Kasumi-1 (cell line): ENCODE results near the gene SERTAD2.
A peak's percentile ranks its signal among the peaks of the same experiment; 100 is the strongest.

Experiments used
- DNase-seq, 2 experiments: peaks; one replicate each; lab custom pipeline; 2025; lab: John Stamatoyannopoulos, UW

SERTAD2 gene

DNA sequence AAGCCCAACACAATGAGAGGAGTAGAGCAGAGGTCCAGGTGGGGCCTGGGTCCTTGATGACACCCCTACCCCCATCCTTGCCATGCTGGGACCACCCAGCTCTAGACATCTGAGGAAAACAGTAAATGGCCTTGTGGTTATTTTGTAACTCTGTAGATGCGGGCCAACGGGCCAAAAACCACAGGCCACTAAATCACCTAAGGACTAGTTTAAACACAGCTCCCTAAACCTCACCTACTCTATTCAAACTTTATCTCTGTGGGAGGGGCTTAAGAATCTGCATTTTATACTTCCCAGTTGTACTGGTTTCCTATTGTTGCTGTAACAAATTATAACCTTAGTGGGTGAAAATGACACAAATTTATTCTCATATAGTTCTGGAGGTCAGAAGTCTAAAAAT, 19.0 kb upstream of the SERTAD2 start:
- no peak for DNase-seq

DNA sequence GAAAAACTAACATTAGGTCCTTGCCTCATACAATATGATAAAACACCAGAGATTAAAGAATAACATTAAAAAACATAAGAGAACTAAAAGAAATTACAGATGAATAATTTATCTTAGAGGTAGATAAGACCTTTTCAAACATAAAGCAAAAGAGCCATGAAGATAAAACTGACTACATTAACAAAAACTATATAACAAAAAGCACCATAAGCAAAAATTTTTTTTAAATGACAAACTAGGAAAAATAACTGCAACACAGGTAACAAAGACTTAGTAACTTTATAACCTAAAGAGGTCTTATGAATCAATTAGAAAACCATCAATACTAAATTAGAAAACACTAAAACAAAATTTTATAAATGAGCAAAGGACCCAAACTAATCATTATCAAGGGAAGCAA, 16.3 kb upstream of the SERTAD2 start:
- no peak for DNase-seq

DNA sequence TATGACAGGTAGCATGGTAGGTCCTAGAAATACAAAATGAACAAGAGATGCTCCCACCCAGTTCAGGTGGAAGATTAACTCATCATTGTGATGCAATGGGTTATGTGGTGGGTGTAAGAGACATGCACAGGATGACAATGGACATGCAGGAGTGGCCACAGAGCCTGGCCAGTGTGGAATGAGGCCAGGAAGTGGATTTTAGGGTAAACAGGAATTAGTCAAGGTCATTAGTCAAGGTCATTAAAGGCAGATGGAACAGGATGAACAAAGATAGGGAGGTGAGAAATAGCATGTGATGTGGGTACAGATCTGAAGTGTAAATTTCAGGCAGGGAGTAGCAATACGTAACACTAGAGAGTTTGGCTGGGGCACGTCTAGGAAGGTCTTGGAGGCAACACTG, 15.6 kb upstream of the SERTAD2 start:
- no peak for DNase-seq

- DNase-seq: no peak
Observed at GRCh38 chr2:64668542-64668941, 14.8 kb upstream of the SERTAD2 start.

DNA sequence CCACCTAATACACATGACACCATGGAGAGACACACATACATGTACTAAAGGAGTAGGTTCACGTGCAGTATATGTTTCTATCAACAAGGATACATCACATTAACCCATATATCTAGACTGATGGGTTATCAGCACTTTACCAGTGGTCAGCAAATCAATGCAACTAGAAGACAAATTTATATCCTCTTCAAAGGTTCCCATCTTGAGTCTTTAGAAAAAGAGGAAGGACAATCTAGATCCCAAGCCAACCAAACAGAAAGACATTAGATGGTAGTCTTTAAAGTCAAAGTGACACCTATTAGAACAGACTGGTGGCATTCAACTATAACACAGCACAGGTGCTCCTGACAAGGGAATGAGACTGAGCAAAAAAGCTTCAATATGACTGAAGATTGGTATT, 13.8 kb upstream of the SERTAD2 start:
- DNase-seq: peak; percentile 29 to 31

DNA sequence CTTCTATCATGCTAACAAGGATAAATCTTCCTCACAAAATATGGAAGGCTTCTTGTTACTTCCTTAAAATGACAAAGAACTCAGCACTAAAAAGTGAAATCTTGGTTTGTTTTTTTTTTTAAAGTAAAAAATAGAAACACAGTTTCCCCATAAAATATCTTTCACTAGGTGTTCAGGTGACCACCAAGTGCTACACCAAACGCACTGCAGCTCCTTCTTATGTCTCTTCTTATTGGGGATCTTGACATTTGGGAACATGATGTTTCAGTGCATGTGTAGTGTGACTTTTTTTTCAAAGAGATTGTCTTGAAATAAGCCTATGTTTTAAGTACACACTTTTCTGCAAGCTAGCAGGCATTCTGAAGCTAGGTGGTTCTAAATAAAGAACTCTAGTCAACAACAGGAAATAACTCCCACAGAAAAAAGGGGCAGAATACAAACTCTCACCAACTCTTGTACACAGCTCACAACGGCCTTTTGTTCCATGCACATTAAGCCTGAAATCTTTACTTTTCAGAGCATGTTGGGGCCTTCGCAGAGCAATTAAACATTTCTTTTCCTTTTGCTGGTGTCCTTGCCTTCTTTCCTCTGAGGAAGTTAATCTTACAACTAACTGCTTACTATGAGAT, 13.2 kb upstream of the SERTAD2 start:
- DNase-seq: peak in 1 of 2 experiments; percentile 11

GRCh38 chr2:64665709-64666108, 12.0 kb upstream of the SERTAD2 start:
- DNase-seq: no peak

GRCh38 chr2:64663402-64663801, 9.7 kb upstream of the SERTAD2 start:
- no peak for DNase-seq

DNA sequence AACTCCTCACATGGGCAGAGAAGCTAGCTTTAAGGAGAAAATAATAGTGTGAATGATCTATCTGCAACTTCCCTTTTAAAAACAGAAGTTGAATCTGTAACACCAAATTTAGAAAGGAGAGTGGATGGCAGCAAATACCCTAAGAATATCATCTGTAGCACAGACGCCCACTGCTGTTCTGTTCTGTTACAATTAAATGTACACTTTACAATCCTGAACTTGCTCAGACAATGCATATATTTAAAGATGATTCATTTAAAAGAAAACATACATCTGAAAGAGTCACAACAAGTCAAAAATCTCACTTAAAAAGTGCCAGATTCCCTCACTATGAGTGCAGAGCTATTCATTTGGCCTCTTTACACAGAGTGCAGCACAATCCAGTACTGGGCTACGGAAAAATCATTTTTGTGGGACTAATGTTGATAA, 8.0 kb upstream of the SERTAD2 start:
- DNase-seq: peak; percentile 76 to 84

DNA sequence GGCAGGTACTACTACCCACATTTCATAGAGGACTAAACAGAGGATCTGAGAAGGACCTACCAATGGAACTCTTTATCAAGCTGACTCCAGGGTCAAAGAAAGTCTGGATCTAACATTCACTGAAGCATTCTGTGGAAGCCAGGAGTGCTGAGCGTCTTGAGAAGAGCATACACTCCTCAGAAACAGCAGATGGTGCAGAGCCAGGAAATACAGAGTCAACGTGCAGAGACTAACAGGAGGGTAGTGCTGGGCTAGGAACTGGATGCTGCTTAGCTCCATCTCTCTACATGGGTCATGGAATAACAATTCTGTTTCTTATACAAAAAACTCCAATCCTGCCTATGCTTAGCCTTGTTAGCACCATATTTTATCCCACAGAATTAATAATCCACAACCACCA, 5.5 kb upstream of the SERTAD2 start:
- no peak for DNase-seq

- DNase-seq: no peak
Observed at GRCh38 chr2:64658269-64658668, 4.6 kb upstream of the SERTAD2 start.

DNA sequence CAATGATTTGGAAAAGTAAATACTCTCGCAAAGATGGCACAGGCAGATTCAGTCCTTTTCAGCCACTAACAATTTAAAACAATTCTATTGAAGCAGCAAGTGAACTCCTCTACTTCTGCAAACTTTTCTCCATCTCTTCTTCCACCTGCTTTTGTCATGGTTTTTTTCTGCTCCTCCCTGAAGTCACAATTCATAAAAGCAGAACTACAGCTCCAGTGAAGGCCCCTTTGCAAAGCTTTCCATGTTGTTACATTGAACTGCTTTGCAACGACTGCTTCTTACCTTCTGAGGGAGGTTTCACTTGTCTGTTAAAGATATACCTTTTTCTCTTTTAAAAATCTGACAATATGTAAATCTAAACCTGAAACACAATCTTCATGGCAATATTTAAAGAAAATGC, 3.7 kb upstream of the SERTAD2 start:
- peak; percentile 76 to 77 for DNase-seq

DNA sequence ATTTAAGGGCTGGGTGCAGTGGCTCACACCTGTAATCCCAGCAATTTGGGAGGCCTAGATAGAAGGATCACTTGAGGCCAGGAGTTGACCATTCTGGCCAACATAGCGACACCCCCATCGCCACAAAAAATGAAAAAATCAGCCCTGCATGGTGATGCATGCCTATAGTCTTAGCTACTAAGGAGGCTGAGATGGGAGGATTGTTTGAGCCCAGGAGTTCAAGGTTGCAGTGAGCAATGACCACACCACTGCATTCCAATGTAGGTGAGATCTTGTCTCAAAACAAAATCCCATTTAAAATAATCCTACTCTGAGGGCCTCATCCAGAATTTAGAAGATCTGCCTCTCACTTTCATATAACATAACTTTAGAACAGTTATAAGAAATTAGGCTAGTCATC, 2.7 kb upstream of the SERTAD2 start:
- no peak for DNase-seq

DNA sequence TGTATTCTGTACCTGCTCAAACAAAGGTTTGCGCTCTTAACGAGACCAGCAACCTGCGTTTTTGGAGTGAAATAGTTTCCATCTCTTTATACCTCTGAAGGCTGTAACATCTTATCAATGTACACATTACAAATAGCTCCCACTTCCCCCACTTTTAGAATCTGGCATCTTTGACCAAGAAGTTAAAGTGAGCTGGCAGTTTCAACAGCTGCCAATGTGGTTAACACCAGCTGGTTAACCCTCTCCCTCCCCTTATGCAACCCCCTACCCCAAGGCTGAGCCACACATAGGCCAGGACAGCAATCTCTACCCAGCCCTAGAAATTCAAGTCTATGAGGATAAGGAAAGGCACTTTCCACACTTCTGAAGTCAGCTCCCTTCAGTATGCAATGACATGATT, 2.2 kb upstream of the SERTAD2 start:
- DNase-seq: peak in 1 of 2 experiments; percentile 16

- peak; percentile 52 to 56 for DNase-seq
Observed at GRCh38 chr2:64655018-64655664, 1.4 kb upstream of the SERTAD2 start.

DNA sequence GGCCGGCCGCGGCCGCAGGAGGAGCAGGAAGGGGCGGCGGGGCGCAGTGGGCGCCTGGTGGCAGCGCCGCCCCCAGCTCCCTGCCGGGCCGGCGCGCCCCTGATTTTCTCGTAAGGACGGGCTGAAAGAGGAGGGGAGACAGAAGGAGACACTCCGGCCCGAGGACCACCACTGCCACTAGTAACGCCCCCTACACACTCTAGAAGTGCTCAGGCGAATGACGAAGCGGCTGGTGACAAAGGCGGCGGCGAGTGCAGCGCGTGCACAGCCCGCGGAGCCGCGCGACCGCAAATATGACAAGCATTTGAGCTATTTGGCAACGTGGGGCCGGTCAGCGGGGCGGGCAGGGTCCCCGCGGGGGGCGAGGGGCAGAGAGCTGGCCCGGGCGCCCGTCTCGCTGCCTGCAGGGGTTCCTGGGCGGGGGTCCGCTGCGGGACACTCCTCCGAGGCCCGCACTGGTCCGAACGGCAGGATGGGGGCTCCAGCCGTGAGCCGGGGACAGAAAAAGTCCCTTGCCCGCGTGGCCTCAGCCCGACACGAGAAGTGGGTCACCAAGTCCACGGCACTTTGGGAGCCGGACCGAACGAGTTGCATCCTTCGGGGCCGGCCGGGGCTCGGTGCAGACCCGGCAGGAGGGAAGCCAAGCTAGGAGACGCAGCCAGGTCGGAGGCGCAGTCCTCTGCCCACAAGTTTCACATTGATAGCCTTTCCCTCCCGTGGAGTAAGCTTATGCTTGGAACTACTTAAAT, 524 bp upstream of the SERTAD2 start:
- peak; percentile 77 to 89 for DNase-seq

GRCh38 chr2:64652231-64653108, 1.2 kb downstream of the SERTAD2 start:
- DNase-seq: peak; percentile 32 to 52

DNA sequence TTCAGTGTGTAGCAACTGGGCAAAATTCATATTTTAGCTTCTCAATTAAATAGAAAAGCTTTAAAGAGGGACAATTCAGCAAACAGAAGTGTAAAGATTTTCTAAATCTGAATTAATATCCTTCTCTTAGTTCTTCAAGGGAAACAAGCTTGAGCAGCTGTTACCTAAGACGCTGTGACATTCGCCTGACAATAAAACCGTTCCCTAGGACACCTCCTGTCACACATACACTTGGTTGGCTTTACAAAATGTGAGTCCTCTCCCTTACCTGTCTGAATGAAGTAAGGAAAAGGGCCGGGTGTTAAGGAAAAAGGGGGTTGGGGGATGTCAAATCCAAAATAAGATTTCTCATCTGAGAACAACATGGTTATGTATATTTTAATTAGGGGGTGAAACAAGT, 2.1 kb downstream of the SERTAD2 start:
- DNase-seq: no peak

DNA sequence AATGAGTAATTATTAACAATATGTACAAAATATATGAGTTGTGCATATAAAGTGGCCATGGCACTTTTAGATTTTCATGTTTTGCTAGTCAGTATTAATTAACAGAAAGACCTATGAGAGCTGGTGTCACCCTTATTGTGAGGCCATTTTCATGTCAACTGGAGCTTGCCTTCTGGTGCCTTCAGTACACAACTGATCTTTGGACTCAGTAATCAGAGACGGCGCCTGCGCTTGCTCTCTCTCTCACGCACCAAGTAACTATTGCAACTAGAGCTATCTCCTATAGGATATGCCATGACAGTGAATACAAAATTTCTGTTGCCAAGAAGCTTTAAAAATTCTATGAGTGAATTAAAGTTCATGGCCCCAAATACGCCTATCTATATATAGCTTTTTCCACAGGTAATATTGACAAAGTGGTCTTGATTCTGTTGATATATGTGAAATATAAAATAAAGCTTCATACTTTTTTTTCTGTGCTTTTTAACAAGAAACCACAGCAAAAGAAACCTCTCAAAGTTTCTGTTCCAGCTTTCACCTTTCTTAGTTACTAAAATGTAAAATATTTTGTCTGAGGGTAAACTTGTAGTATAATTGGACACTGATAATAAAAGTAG, 2.9 kb downstream of the SERTAD2 start:
- DNase-seq: no peak

GRCh38 chr2:64650296-64650695, 3.4 kb downstream of the SERTAD2 start:
- no peak for DNase-seq

DNA sequence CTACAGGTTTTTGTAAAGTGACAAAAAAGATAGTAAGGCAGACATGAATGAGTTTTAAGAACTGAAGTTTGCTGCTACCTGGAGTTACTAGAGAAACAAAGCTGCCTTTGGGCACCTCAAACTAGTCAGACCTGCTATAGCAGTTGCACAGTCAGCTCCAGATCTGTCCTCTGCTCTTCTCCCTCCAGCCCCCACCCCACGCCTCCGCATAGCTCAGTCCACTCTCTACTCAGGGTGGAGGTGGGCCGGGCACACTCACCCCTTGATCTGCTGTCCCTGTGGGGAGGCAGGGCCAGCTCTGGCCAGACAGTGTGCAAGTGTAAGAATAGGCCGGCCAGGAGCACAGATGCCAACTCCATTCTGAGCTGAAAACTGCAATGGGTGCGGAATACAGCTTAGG, 4.1 kb downstream of the SERTAD2 start:
- no peak for DNase-seq

GRCh38 chr2:64649013-64649484, 4.7 kb downstream of the SERTAD2 start:
- no peak for DNase-seq
